SIG-M5 (cell line): ENCODE results near the gene ZCCHC24.

Experiments used
- DNase-seq: peaks from one replicate; lab custom pipeline; 2025; lab: John Stamatoyannopoulos, UW

ZCCHC24 gene

DNA sequence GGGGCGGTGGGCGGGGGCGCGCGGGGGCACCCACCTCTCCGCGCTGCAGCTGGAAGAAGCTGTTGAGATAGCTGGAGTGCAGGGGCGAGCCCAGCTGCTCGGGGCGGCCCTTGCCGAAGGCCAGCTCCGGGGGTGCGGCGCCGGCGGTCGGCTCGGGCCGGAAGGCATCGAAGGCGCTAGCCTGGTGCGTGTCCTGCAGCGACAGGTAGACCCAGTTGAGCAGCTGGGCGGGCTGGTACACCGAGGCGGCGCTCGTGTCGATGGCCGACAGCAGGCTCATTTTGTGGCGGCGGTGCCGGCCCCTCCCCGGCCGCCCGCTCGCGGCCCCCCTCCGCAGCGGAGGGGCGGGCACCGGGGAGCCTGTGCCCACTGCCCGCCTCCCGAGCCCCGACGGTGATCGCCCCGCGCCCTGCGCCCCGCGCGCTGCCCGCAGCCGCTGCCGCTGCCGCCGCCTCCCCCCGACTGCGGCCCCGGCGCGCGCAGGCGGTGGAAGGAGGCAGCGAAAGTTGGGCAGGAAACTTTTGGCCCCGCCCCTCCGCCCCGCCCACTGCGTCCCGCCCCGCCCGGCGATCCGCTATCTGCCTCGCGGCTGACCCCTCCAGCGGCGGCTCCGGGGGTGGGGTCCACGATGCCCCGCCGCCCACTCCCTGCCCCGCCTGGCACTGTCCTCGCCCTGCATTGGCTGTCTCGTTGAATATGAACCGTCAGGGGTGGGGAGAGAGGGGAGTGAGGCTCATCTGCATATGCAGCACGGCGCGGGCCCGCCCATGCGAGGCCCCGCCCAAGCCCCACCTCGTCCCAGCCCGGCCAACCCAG, at the start of gene ZCCHC24:
Gene ZCCHC24, minus strand, starts transcription at position 464 of the 816 bp plus-strand sequence. Its CDS starts 184 bp downstream, at position 280.
- DNase-seq = peak; percentile 64

DNA sequence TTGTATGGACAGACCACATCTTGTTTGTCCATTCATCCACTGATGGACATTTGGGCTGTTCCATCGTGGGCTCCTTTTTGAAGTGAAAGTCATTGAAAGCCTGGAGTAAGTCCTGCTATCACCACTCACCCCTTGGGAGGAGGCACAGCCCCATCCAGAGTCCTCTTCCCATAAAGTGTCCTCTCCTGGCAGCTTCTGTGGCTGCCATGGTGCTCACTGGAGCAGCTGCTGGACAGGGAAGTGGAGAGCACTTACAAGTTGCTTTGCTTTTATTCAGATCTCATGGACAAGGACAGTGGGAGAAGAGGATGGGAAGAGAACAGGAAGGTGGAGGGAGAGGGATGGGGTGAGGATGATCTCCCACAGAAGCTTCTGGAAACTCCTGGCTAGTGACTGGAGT, 48.4 kb upstream of the ZCCHC24 start:
- DNase-seq = no peak

DNA sequence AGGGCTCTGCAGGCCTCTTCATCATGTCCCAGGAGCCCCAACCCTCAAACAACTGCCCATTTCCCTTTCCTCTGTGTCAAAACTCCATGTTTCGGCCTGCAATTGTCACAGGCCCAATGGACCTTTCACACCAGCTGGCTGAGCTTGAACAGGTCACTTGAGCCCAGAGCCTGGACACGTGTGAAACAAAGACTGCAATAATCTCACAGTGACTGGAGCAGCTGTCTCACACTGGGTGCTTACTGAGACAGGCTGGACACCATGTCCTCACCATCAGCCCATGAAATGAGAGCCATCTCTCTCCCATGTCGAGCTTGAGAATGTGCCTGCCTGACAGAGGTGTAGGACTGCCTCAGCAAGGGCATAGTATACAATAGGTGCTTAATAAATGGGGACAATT, 47.4 kb upstream of the ZCCHC24 start:
- DNase-seq = no peak

DNA sequence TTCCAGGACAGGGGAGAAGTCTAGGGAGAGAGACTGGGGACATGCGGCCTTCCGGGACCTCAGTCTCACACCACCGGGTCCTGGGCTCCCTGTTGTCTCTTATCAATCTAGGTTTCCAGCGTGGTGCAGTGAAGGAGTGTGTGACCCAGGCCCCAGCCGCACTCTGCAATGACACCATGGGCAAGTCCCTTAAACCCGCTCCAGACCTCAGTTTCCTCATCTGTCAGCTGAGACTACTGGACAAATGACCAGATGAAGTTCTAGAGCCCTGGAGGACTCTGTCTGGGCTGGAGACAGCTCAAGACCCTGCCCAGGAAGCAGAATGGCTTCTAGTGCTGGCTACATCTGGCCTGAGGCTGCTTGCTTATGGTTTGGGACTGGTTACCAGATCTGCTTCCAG, 46.8 kb upstream of the ZCCHC24 start:
- DNase-seq = no peak

DNA sequence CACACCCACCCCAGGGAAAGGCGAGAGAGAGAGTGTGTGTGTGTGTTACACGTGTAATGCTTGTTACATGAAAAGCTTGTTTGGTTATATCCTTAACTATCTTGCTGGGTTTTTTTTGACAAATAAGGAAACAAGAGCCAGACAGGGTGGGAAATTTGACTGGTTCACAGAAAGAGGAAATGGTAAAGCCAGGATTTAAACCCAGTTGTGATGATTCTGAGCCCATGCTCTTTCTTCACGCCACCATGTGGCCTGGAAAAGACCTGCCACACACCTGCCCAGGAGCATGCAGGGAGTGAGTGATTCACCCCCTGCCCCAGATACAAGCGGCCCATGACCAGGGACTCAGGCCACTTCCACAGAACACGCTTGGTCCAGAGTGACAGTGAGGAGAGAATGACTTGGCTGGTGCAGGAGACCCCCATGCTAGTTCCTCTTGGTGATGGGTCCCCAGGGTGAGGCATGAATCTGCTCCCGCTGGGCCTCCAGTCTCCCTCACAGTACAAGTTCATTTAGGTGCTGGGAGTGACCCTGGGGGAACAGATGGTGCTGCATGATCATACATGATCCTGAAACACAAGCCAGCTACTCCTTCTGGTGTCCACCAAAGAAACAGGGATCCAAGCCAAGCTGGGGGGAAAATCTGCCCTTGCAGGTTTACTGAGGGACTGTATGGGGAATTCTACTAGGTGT, 45.9 kb upstream of the ZCCHC24 start:
- DNase-seq = no peak

DNA sequence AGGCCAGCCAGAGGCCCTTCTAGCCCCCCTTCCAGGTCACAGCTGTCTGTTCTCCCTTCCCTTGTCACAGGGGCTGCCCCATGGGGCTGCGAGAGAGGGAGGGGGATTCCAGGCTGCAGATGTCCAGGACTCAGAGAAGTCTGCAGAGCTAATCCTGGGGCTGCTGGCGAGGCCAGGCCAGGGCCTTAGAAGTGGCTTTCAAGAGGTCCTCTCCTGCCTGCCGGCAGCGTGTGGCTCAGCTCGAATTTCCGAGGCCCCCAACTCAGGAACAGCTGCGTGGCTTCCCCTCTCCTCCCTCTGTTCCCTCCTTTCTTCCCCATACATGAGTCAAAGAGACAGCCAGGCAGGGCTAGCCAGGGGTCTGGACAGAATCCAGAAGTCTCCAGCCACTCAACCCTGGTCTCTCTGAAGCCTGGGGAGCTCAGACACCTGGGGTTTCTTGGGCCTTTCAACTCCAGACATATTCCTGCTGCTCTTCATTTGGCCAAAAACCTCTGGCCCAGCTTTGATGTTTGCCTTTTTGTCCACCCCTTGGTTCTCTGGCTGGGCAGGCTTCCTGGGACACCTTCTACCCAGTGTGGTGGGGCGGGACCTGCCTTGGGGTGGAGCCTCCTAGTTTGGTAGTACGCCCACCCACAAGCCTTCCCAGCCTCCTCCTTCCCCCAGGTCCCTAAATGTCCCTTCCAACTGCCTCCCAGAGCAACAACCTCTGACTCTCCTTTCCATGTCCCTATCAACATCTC, 45.1 kb upstream of the ZCCHC24 start:
- DNase-seq = no peak

DNA sequence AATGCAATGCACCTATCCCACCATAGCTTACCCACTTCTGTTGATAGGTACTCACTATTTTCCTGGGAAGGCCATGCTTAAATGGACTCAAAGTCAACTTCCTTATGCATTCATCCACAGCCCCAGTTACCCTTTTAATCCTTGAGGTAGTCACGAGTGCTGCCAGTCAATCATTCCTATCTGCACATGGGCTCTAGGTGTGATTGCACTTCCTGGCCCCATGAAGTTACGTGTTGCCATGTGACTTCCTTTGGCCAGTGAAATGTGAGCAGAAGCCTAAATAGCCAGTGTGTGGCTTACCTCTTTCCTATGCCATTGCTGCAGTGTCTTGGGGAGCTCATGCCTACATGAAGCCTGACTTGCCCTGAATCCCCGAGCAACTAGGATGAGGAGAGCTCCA, 43.4 kb upstream of the ZCCHC24 start:
- no peak for DNase-seq

DNA sequence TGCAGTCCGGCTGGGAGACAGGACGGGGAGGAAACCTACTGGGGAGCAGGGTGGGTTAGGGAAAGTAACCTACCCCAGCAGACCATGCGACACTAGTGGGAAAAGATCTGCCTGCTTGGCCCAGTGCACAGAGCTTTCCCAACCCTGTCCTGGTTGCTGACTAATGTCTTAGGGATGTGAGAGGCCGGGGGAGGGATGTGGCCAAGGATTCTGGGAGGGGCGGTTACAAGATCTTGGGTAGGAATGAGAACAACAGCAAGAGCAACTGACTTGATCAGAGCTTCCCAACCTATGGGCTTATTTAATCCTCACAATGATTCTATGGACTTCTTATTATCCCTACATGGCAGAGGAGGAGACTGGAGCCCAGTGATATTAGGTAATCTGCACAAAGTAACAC, 42.9 kb upstream of the ZCCHC24 start:
- DNase-seq = no peak

DNA sequence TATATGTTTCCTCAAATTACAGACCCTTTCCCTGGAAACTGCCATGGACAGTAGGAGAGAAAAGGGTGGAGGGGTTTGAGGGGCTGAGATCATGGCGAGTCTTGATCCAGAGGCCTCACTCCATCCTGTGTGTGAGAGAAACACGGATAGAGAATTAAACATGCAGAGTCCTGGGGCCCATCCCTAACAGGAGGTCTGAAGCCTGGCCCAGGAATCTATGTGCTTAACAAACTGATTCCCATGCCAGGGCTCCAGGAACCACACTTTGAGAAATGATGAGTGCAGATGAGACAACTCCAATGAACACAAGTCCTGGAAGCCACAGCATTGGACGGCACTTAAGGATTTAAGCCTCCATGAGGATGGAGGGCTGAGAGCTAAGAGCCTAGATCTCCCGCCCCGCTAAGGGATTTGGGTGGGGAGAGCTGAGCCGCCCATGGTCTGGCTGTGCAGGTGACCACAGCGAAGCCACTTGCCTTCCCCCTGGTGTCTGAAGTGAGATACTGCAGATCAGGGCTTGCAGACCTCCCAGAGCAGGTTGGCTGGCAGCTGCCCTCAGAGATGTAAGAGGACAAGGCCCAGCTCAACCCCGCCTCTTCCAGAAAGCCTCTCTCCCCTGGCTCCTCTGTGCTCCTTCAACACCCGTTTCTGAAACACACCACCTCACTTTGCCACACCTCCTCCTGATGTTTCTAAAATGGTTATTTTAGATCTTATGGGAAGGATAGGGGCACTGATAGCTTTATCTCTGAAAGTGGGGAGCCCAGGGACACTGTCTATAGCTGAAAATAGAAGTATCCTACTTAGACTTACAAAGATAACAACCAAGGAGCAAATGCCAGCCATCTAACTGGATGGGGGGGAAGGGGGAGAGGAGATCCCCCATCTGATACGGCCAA, 42.1 kb upstream of the ZCCHC24 start:
- DNase-seq = no peak

DNA sequence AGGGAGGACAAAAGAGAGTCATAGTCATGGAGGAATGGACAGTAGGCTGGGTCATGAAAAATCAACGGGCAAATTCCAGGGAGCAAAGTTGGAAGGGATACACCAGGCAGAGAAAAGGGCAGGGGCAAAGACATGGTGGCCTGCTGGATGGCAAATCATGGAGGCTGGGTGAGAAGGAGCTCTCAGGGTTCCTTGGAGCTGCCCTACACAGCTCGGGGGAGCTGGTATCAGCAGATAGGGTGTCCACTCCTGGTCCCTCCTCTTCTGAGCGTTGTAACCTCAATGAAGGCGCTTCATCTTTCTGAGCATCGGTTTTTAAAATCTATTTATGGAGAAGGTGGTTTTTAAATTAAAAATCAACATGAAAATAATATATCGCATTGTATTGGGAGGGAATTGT, 39.1 kb upstream of the ZCCHC24 start:
- DNase-seq = no peak

DNA sequence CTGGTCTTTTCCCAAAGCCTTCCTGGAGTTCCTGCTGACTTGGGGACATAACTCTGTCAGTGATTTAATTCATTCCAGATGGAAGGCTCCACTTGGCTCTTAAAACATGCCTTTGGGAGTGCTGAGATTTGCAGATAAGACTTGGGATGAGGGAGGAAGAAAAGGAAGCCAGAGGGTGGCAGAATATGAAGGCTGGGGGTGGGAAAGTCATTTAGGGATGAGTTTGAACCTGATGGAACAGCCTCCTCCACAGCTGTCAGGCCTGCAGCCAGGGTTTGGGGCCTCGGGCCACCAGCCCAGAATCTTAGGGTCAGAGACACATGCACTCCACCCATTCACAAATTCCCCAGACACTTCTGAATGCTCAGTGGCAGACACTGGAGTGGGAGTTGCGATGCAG, 38.5 kb upstream of the ZCCHC24 start:
- DNase-seq = no peak

DNA sequence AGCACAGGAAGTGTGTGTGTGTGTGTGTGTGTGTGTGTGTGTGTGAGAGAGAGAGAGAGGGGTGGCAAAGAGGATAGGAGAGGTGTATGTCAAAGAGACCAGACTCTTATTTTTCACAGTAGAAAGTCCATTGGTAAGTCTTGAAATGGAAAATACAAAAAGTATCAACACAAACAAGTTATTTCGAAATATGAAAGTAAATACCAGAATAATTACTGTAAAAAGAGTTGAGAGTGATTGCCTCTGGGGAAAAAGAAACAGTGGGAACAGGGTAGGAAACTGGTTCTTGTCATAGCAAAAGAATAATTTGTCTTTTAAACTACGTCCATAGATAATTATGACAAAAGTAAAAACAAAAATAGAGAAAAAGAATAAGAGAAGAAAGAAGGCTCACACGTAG, 37.9 kb upstream of the ZCCHC24 start:
- no peak for DNase-seq

DNA sequence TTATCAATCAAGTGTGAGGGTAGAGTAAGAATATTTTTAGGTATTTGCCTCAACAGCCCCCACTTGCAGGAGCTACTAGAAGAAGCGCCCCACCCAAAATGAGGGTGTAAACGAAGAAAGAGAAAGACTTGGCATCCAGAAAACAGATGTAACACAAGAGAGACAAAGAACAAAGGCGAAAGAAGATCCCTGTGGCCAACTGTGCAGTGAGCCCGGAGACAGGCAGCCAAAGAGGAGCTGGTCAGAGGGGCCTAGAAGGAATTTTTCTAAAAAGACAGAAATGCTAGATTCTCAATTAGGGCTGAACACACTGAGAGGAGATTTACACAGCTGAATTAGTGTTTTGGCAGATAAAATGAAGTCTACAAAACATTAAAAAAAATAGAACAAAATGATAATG, 37.3 kb upstream of the ZCCHC24 start:
- DNase-seq = no peak

DNA sequence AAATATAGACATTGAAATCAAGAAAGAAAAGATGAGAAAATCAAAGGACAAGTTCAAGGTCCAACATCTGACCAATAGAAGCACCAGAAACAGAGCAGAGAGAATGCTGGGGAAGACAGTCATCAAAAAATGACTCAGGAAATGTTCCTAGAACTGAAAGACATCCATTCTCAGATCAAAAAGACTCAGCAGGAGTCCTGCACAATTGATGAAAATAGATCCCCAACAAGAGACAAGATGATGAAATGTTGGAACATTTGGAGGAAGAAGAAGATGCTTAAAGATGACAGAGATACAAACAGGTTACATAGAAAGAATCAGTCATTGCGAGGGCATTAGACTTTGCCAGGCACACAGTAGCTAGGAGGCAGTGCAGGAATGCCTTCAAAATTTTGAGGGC, 36.9 kb upstream of the ZCCHC24 start:
- DNase-seq = no peak

DNA sequence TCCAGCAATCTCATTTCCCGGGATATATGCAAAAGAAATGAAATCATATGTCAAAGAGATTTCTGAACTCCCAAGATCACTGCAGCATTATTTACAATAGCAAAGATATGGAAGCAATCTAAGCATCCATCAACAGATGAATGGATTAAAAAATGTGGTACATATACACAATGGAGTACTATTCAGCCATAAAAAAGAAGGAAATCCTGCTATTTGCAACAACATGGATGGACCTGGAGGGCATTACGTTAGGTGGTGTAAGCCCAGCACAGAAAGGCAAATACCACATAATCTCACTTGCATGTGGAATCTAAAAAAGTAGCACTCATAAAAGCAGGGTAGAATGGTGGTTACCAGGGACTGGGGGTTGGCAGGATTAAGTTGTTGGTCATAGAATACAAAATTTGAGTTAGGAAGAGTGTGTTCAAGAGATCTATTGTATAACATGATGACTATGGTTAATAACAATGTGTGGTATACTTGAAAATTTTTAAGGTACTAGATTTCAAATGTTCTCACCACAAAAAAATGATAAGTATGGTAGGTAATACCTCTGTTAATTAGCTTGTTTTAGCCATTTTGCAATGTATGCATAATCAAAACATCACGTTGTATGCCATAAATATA, 34.0 kb upstream of the ZCCHC24 start:
- DNase-seq = no peak

DNA sequence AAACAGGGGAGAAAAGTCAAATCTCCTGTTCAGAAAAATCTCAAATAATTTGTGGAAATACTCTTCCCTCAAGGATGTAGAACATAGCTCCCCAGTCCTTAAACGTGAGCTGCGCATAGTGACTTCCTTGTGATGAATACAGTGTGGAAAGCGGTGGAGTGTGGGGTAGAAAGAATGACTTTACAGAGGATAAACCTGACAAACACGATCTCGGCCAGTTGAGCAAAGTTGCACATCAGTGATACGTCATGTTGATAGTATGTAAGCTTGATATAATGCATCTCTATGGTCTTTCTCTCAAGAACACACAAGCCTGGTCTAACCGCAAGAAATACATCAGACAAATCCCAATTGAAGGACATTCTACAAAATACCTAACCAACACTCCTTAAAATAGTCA, 32.0 kb upstream of the ZCCHC24 start:
- DNase-seq = no peak

DNA sequence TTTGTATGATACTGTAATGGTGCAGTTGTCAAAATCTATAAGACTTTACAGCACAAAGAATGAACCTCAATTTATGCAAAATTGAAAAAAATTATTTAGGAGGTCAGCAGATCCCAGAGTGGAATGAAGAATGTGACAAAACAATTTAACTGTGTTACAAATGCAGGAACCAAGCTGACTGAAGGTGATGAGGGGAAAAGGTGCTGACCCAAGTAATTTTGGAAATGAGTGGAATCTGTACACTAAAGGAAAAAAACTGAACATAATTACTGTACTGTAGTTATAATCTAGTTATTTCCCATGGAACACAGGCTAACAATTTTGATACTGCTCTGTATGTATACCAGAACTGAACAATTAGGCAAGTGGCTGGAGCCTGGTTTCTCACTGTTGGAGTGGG, 31.2 kb upstream of the ZCCHC24 start:
- no peak for DNase-seq

DNA sequence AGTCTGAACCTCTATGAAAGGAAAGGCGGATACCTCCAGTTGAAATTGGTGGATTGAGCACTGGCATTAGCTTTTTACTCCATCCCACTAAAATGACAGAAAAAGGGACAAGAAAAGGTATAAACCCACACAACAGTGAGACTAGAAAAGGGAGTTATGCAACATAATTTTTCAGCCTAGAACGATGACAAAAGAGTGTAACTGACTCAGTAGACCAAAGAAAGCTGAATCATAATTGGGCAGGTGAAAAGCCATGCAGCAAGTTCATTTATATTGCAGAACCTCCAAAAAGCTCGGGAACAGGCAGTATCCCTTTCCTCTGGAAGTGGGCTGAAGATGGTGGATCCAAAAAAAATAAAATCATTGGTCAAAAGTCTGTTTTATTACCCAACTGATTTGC, 30.5 kb upstream of the ZCCHC24 start:
- DNase-seq = no peak

DNA sequence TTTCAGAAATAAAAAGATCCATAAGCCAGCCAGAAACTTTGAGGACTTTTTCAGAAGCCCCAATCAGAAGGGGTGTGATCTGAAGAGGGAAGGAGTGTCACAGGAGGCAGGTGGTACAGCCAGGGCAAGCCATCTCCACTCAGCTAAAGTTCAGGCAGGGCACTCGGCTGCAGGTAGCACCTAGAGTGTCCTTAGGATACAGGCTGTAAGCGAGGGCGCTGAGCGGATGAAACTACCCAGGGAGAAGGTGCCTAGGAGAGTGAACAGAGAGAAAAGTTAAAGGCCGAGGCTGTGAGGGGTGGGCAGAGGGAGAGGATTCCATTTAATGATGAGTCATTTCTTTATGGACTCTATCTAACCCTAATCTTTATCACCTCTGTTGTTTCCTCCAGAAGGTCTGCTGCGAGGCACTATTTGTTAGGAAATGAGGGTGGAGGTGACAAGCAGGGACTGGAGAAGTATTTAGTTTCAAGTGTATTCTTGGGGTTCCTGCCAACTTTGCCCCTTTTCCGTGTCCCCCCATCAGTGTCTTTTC, 29.8 kb upstream of the ZCCHC24 start:
- no peak for DNase-seq

DNA sequence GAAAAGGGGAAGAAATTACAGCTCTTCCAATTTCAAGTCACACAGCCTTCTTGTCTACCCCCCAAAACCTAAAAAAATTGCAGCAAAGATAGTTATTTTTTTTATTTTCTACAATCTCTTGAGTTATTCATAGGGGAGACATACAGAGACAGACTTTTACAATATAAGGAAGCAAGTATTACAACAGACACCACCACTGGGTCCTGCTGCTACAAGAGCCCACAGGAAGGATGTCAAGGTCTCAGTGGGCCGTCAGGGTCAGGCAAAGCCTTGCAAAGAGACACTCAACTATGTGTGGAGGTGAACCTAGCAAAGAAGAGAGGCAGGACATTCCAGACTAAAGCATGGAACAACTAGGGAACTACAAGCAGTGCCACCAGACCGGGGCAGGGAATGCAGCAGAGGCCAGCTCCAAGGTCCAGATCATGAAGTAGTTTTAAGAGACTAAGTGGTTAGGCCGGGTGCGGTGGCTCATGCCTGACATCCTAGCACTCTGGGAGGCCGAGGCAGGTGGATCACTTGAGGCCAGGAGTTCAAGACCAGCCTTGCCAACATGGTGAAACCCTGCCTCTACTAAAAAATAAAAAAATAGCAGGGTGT, 28.2 kb upstream of the ZCCHC24 start:
- no peak for DNase-seq

DNA sequence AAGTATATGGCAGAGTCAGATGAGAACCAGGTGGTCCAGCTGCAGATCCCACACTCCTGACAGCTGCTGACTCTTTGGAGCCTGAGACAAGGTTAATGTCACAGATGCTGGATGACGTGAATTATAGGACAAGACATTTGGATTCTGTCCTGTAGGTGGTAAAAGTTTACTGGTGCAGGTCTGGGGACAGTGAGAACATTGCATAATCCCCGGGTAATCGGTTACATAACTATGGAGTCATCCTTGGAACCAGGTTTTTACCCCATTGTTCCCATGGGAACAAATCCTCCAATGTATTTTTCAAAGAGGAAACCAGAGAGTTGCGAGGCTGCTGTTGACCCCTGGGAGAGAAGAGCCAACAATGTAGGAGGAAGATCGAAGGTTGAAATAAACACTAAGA, 27.5 kb upstream of the ZCCHC24 start:
- DNase-seq = no peak
